BJ (cell line): ENCODE measurements around the gene RRH. TPM values are rescaled to one million over a fixed set of nuclear protein-coding genes. Genes with fewer than 3 reads are reported as not detected.
A peak's percentile ranks its signal among the peaks of the same experiment; 100 is the strongest.

Source experiments
- CTCF ChIA-PET: fragments of 350-600 bp; formaldehyde crosslinking; extraction: SDS; loops from one replicate; lab custom pipeline; 2021; ENCODE audit warnings: antibody characterized with exemption, inconsistent platforms; lab: Yijun Ruan, JAX
- POLR2A ChIA-PET: fragments of 300-600 bp; sonication (Branson Sonifier 250); formaldehyde crosslinking; extraction: SDS; loops from one replicate; lab custom pipeline; 2021; ENCODE audit warnings: antibody characterized with exemption; lab: Charles Lee
- DNase-seq: peaks from one replicate; pipeline ENCODE4 v3.0.0-alpha.2; 2011; ENCODE audit warnings: low read depth
- H3K27me3 ChIP-seq: 2 replicates; pipeline ENCODE4 v1.6.0; 2011; ENCODE audit warnings: low read length; ENCODE audit not compliant: control insufficient read depth, insufficient read depth
- H3K36me3 ChIP-seq: 2 replicates; pipeline ENCODE4 v1.5.1; 2011; ENCODE audit warnings: low read length; ENCODE audit not compliant: control insufficient read depth, insufficient read depth
- H3K4me3 ChIP-seq: 2 replicates; pipeline ENCODE4 v1.5.1; 2011; ENCODE audit warnings: low read depth, mild to moderate bottlenecking, control low read depth, low read length
- polyA plus RNA-seq: library from polyadenylated mRNA; depleted of rRNA; stranded (reverse); fragments of >200 nt; gene quantifications from 2 replicates; pipeline ENCODE4 v1.2.3, GENCODE V29; 2011
- TF ChIP-seq, protein P1 (sequence below): IDR thresholded peaks from 2 replicates; pipeline ENCODE4 v1.5.1; 2011; ENCODE audit warnings: low read depth, mild to moderate bottlenecking, control low read depth, inconsistent platforms, low read length, moderate library complexity; ENCODE audit not compliant: insufficient read depth

RRH gene
- polyA plus RNA-seq, 1 experiment = 0.05 TPM

DNA sequence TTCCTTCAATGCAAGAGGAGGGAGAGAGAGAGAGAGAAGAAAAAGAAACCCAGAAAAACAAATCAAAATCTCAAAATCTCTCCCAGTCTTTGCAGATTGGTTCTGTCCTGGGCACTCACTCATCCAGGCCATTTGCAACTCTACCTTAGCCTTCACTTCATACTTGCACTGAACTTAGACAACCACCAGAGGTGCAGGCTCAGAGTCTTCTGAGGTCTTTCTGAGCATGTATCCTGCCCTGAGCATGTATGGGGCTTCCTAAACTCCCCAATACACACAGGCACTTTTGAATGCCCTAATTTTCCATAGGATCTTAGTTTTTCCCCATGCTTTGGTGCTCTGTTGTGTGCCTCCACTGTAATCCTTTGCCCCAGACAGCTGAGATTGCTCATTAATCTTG, 28.9 kb upstream of the RRH start:
- TF ChIP-seq, protein P1, sequence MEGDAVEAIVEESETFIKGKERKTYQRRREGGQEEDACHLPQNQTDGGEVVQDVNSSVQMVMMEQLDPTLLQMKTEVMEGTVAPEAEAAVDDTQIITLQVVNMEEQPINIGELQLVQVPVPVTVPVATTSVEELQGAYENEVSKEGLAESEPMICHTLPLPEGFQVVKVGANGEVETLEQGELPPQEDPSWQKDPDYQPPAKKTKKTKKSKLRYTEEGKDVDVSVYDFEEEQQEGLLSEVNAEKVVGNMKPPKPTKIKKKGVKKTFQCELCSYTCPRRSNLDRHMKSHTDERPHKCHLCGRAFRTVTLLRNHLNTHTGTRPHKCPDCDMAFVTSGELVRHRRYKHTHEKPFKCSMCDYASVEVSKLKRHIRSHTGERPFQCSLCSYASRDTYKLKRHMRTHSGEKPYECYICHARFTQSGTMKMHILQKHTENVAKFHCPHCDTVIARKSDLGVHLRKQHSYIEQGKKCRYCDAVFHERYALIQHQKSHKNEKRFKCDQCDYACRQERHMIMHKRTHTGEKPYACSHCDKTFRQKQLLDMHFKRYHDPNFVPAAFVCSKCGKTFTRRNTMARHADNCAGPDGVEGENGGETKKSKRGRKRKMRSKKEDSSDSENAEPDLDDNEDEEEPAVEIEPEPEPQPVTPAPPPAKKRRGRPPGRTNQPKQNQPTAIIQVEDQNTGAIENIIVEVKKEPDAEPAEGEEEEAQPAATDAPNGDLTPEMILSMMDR = no peak
- no peaks in the 10 kb centered on the region; the same call in 1 of the 2 replicates for H3K27me3 ChIP-seq
- ChIA-PET POLR2A (no interaction called here), CTCF (no interaction called here)
- no peak for DNase-seq
- no peaks in the 10 kb centered on the region for H3K36me3 ChIP-seq
- H3K4me3 ChIP-seq = no peak overlapping the region

DNA sequence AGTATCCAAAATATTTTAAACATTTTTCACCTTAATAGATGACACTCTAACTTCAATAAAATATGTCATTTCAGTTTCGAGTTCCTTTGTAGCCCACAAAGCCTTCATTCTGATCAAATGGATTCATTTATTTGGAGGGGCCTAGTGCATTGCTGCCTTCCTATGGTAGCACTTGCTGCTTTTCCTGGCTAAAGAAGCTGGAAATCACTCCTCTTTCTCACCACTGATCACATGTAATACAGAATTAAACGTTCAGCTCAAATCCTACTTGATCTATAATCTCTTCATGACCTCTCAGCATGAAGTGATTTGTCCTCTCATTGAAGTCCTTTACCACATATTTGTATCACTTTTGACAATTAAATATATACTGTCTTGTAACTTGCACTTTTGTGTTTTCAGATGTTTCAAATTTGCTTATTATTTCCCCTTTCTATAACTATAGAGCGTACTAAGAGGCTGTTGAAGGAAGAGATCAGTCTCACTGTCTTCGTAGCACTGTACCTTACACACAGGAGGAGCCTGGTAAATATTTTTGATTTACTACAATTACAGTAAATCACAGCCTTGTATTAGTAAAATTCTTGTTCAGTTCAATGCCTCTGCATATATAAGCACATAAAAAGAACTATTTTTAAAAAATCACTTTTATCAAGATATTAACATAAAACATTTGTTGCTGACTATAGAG, 26.5 kb upstream of the RRH start:
- Histone ChIP-seq H3K36me3 (no peaks in the 10 kb centered on the region), H3K27me3 (no peaks in the 10 kb centered on the region; the same call in 1 of the 2 replicates), H3K4me3 (no peak overlapping the region)
- CTCF ChIA-PET = no interaction called here
- POLR2A ChIA-PET = interaction anchor here (0.7 kb wide), 1 partner anchor 364 kb away, joined by 4 read pairs; no protein-coding TSS in a partner anchor
- DNase-seq = no peak
- TF ChIP-seq, protein P1 = no peak

DNA sequence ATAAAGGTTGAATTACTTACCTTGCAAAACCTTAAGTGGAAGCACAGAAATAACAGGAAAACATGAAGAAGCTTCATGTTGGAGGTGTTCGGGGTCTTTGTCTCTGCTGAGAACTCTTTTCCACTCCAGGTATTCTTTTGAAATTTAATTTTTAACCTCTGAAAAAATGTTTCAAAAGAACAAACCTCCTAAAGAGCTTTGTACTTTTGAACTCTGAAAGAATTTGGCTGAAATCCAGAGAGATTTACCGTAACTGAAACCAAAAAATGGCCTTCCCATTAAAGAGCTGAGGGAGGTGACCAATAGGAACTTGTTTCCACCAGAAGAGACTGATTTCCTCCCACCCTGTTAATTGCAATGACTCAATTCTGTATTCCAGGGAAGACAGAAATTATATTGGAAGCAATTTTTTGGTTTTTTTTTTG, 25.9 kb upstream of the RRH start, which contains the start of gene CFI:
CFI (minus strand) TSS at position 105 of the 425 bp plus-strand sequence; CDS start at position 77, 28 bp downstream.
- TF ChIP-seq, protein P1 = no peak
- CTCF ChIA-PET = interaction anchor here (0.7 kb wide), 1 partner anchor 380 kb away, joined by 3 read pairs; no protein-coding TSS in a partner anchor
- POLR2A ChIA-PET = interaction anchor here (0.7 kb wide), 1 partner anchor 365 kb away, joined by 4 read pairs; no protein-coding TSS in a partner anchor
- Histone ChIP-seq H3K27me3 (no peaks in the 10 kb centered on the region; the same call in 1 of the 2 replicates), H3K36me3 (no peaks in the 10 kb centered on the region), H3K4me3 (no peak within 1 kb of the TSS)
- DNase-seq = peak; percentile 30

DNA sequence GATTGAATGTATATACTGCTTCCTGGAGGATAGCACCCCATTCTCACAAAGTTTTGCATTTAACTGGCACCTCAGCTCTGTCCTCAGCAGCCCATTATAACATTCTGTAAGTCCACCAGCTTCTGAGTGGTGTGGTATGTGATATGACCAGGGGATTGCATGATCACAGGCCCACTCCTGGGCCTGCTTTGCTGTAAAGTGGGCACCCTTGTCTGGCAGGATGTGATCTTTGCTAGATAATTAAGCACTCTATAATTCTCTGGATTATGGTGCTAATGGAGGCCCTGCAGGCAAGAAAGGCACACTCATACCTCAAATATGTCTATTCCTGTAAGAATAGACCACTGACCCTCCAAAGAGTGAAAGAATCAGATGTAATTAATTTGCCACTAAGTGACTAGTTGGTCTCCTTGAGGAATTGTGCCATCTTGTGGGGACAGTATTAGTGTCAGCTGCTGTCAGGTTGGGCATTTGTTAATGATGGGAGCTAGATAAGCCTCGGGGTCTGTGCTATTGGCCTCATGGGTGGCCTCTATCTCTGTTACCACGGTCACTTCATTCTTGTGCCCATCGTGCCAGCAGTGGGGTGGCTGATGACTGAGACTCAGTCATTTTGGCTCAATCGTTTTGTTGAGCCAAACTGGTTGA, 23.7 kb upstream of the RRH start:
- POLR2A ChIA-PET = interaction anchor here (0.7 kb wide), 1 partner anchor 173 kb away, joined by 3 read pairs; no protein-coding TSS in a partner anchor

More for the DNA sequence above, 23.7 kb upstream of the RRH start:
- no peak overlapping the region for H3K4me3 ChIP-seq
- no peaks in the 10 kb centered on the region for H3K36me3 ChIP-seq
- TF ChIP-seq, protein P1 = peak; percentile 49
- no peaks in the 10 kb centered on the region; the same call in 1 of the 2 replicates for H3K27me3 ChIP-seq
- CTCF ChIA-PET = interaction anchor here (0.7 to 2.2 kb wide), 8 partner anchors 9 to 386 kb away, joined by 3 to 7 read pairs (median 4); partner anchors contain the start of gene CASP6
- DNase-seq = no peak
